IPS DF 6.9 (cell line): Measurements from ENCODE around the gene TPBGL.

Experiments
- DNase-seq: peaks from one replicate; pipeline ENCODE4 v3.0.0-alpha.2; 2013; ENCODE audit warnings: low read depth, low spot score
- H3K27ac ChIP-seq: one replicate; pipeline ENCODE4 v1.5.1; 2013; ENCODE audit warnings: low read length, control low read depth
- H3K27me3 ChIP-seq: 2 replicates; pipeline ENCODE4 v1.6.1; 2013; ENCODE audit warnings: mild to moderate bottlenecking, low read length; ENCODE audit not compliant: control insufficient read depth, insufficient read depth
- H3K36me3 ChIP-seq: 2 replicates; pipeline ENCODE4 v1.6.1; 2013; ENCODE audit warnings: low read length; ENCODE audit not compliant: control insufficient read depth, insufficient read depth
- H3K4me1 ChIP-seq: 2 replicates; pipeline ENCODE4 v1.6.1; 2013; ENCODE audit warnings: low read length; ENCODE audit not compliant: control insufficient read depth, insufficient read depth
- H3K4me3 ChIP-seq: 2 replicates; pipeline ENCODE4 v1.5.1; 2013; ENCODE audit warnings: mild to moderate bottlenecking, low read length
- H3K9me3 ChIP-seq: 2 replicates; pipeline ENCODE4 v1.6.1; 2013; ENCODE audit warnings: low read length, inconsistent platforms; ENCODE audit not compliant: control insufficient read depth, insufficient read depth
- WGBS: extraction: QIAGEN DNeasy Blood & Tissue Kit; methylation state at CpG from one replicate; pipeline ENCODE4 v1.1.7; 2013; ENCODE audit warnings: mixed read lengths, missing lambda C conversion rate; ENCODE audit not compliant: insufficient read length, insufficient coverage; 5-methylcytosine and 5-hydroxymethylcytosine counted together

Gene TPBGL, protein sequence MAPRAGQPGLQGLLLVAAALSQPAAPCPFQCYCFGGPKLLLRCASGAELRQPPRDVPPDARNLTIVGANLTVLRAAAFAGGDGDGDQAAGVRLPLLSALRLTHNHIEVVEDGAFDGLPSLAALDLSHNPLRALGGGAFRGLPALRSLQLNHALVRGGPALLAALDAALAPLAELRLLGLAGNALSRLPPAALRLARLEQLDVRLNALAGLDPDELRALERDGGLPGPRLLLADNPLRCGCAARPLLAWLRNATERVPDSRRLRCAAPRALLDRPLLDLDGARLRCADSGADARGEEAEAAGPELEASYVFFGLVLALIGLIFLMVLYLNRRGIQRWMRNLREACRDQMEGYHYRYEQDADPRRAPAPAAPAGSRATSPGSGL

GRCh38 chr11:75240311-75241035, at the start of gene TPBGL:
Gene TPBGL, plus strand, starts transcription at chr11:75240774. Its CDS starts 276 bp downstream, at chr11:75241050.
- no CpG with 5 or more reads among the region's 58 CpGs for WGBS
- Histone ChIP-seq H3K9me3 (no peaks in the 10 kb centered on the region), H3K27ac (no peak within 1 kb of the TSS), H3K4me3 (peak within 1 kb of the TSS; percentile 61), H3K27me3 (peaks cover 23% of the 10 kb centered on the region), H3K4me1 (peaks cover 14% of the 10 kb centered on the region), H3K36me3 (no peaks in the 10 kb centered on the region)
- no peak for DNase-seq

GRCh38 chr11:75191330-75191717, 49.2 kb upstream of the TPBGL start:
- no peak overlapping the region for H3K27ac ChIP-seq

DNA sequence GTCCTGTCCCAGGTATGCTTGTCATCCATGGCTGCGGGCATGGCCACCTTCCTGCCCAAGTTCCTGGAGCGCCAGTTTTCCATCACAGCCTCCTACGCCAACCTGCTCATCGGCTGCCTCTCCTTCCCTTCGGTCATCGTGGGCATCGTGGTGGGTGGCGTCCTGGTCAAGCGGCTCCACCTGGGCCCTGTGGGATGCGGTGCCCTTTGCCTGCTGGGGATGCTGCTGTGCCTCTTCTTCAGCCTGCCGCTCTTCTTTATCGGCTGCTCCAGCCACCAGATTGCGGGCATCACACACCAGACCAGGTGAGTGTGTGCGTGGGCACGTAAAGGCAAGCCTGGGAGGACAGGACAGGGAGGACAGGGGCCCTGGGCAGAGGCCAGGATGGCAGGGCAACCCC, 47.3 kb upstream of the TPBGL start:
- no peaks in the 10 kb centered on the region for H3K9me3 ChIP-seq
- H3K27ac ChIP-seq = no peak overlapping the region
- no CpG with 5 or more reads among the region's 15 CpGs for WGBS
- DNase-seq = no peak
- no peaks in the 10 kb centered on the region for H3K27me3 ChIP-seq
- no peak overlapping the region for H3K4me3 ChIP-seq
- H3K36me3 ChIP-seq = no peaks in the 10 kb centered on the region
- H3K4me1 ChIP-seq = no peaks in the 10 kb centered on the region

More at GRCh38 chr11:75191330-75191717, 49.2 kb upstream of the TPBGL start:
- no peaks in the 10 kb centered on the region for H3K4me1 ChIP-seq
- H3K4me3 ChIP-seq = no peak overlapping the region
- DNase-seq = no peak
- WGBS = no CpG with 5 or more reads among the region's 3 CpGs
- no peaks in the 10 kb centered on the region for H3K36me3 ChIP-seq
- no peaks in the 10 kb centered on the region for H3K27me3 ChIP-seq
- no peaks in the 10 kb centered on the region for H3K9me3 ChIP-seq

- DNase-seq = no peak
These were observed 46.9 kb upstream of the TPBGL start for GRCh38 chr11:75193711-75194110.

GRCh38 chr11:75194147-75194546, 46.4 kb upstream of the TPBGL start:
- WGBS = no CpG with 5 or more reads among the region's 5 CpGs
- Histone ChIP-seq H3K4me3 (no peak overlapping the region), H3K9me3 (no peaks in the 10 kb centered on the region), H3K4me1 (no peaks in the 10 kb centered on the region), H3K36me3 (no peaks in the 10 kb centered on the region), H3K27ac (no peak overlapping the region), H3K27me3 (no peaks in the 10 kb centered on the region)
- no peak for DNase-seq

More at GRCh38 chr11:75193711-75194110, 46.9 kb upstream of the TPBGL start:
- Histone ChIP-seq H3K36me3 (no peaks in the 10 kb centered on the region), H3K9me3 (no peaks in the 10 kb centered on the region), H3K27ac (no peak overlapping the region), H3K27me3 (no peaks in the 10 kb centered on the region), H3K4me3 (no peak overlapping the region), H3K4me1 (no peaks in the 10 kb centered on the region)
- WGBS = no CpG with 5 or more reads among the region's 2 CpGs

- Histone ChIP-seq H3K4me3 (no peak overlapping the region), H3K27ac (no peak overlapping the region), H3K27me3 (no peaks in the 10 kb centered on the region), H3K4me1 (no peaks in the 10 kb centered on the region), H3K36me3 (no peaks in the 10 kb centered on the region), H3K9me3 (no peaks in the 10 kb centered on the region)
- DNase-seq = no peak
- WGBS = no CpG with 5 or more reads among the region's 7 CpGs
These were observed 45.2 kb upstream of the TPBGL start for GRCh38 chr11:75195167-75195962.

DNA sequence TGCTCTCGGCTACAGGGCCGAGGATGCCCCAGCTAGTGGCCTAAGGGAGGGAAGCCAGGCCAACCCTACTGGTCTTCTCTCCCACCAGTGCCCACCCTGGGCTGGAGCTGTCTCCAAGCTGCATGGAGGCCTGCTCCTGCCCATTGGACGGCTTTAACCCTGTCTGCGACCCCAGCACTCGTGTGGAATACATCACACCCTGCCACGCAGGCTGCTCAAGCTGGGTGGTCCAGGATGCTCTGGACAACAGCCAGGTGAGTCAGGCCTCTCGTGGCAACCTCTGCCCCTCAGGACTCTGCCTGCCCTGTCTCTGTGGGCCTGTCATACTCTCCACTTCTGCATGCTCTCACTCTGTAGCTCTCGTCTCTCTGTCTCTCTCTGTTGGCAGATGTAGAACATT, 44.1 kb upstream of the TPBGL start:
- WGBS = no CpG with 5 or more reads among the region's 8 CpGs
- Histone ChIP-seq H3K9me3 (no peaks in the 10 kb centered on the region), H3K27ac (no peak overlapping the region), H3K4me3 (no peak overlapping the region), H3K4me1 (no peaks in the 10 kb centered on the region), H3K27me3 (no peaks in the 10 kb centered on the region), H3K36me3 (no peaks in the 10 kb centered on the region)
- DNase-seq = no peak

- H3K4me1 ChIP-seq = no peaks in the 10 kb centered on the region; the same call in 1 of the 2 replicates
- no peaks in the 10 kb centered on the region for H3K36me3 ChIP-seq
- no peaks in the 10 kb centered on the region for H3K9me3 ChIP-seq
- no peak overlapping the region for H3K4me3 ChIP-seq
- DNase-seq = no peak
- no CpG with 5 or more reads among the region's 4 CpGs for WGBS
- H3K27me3 ChIP-seq = no peaks in the 10 kb centered on the region
- no peak overlapping the region for H3K27ac ChIP-seq
These were observed 42.9 kb upstream of the TPBGL start for GRCh38 chr11:75197512-75198277.

DNA sequence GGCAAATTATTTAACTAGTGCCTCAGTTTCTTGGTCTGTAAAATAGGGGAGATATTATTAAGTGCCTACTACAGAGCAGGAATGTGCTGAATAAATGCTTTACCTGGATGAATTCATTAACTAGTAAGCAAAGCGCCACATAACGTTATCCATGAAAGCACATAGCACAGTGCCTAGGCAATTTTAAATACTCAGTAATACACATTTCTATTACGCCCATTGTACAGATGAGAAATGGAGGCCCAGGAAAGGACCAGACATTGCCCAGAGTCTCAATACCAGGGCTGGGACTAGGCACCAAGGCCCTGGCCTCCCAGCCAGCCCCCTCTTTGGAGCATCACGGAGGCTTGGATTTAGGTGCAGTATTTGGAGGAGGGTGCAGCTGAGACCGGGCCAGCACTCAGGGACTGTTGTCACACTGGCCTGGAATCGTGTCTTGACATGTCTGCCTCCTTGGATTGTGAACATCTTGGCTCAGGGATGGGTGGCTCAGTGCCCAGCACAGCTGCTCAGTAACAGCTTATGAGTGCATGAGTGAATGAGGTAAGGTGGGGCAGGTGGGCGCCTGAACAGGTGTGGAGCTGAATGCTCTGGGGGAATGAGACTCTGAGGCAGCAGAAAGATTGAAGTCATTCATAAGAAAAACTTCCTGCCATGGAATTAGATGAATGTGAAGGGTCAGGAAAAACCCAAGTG, 42.1 kb upstream of the TPBGL start:
- H3K36me3 ChIP-seq = no peaks in the 10 kb centered on the region
- no peaks in the 10 kb centered on the region for H3K27me3 ChIP-seq
- no CpG with 5 or more reads among the region's 7 CpGs for WGBS
- DNase-seq = no peak
- H3K27ac ChIP-seq = no peak overlapping the region
- no peaks in the 10 kb centered on the region; the same call in 1 of the 2 replicates for H3K4me1 ChIP-seq
- no peaks in the 10 kb centered on the region for H3K9me3 ChIP-seq
- no peak overlapping the region for H3K4me3 ChIP-seq
